IPS-NIHi11 (cell line): ENCODE results near the gene RPL22L1.
"Not testable (repeated sequence)": the region's sequence is repeated elsewhere in the genome, so short reads cannot be mapped to it uniquely, and the experiment has no call there.

Source experiments
- DNase-seq: peaks from one replicate; pipeline ENCODE4 v3.0.0; 2012; ENCODE audit warnings: mixed read lengths, low spot score

The RPL22L1 gene

GRCh38 chr3:170826047-170826446 is 43.9 kb downstream of the RPL22L1 start:
- DNase-seq: peak; percentile 20

- not testable (repeated sequence) for DNase-seq
Measured at GRCh38 chr3:170823562-170823961, 46.4 kb downstream of the RPL22L1 start.

DNA sequence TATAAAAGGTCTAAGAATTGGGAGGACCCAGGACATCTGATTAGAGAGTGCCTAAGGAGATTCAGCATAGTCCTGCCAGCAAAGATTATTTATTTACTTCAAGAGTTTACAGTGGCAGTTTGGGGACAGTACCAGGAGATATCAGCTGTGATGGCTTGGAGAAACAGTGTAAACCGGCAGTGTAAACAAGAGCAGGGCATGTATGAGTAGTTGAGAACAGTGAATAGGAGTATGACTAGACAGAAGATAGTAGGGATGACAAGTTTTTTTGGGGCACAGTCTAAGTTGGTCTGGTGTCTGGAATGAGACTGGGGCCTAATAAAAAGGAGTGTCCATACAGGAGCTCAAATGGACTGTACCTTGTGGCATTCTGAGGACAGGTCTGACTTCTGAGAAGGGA is 51.7 kb downstream of the RPL22L1 start:
- not testable (repeated sequence) for DNase-seq

DNA sequence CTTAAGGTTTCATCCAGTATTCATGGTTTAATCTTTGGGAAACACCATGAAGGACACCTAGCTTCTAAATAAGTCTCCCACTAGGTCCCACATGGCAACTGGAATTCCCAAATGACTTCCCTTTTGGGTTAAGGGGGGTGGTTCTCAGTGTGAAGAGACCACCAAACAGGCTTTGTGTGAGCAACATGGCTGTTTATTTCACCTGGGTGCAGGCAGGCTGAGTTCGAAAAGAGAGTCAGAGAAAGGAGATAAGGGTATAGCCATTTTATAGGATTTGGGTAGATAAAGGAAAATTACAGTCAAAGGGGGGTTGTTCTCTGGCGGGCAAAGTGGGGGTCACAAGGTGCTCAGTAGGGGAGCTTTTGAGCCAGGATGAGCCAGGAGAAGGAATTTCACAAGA is 52.5 kb downstream of the RPL22L1 start:
- DNase-seq: not testable (repeated sequence)

- DNase-seq: no peak
Measured at GRCh38 chr3:170816841-170817240, 53.2 kb downstream of the RPL22L1 start.

GRCh38 chr3:170816341-170816740 is 53.7 kb downstream of the RPL22L1 start:
- DNase-seq: no peak

DNA sequence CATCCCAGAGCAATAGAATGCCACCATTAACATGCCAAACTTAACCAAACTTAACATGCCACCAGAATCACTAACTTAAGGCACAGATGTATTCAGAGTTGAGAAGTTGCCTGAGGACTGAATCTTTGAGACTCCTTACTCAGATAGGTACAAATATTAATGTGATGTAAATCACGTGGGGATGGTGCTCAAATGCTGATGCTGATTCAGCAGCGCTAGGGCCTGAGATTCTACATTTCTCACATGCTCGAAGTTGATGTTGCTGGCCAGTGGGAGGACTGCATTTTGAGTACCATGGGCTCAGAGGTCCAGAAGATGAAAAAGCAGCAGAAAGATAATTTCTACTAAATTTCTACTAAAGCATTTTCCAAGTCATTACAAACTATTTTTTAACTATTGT is 54.1 kb downstream of the RPL22L1 start:
- DNase-seq: no peak

DNA sequence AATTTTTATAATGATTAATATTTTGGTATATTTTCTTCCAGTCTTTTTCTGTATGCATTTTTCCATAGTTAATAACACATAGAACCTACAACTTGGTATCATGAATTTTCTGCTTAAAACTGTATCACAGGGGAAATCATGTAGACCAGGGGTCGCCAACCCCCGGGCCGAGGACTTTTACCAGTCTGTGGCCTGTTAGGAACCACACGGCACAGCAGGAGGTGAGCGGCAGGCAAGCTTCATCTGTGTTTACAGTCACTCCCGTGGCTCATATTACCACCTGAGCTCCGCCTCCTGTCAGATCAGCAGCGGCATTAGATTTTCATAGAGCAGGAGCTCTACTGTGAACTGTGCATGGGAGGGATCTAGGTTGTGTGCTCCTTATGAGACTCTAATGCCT is 54.7 kb downstream of the RPL22L1 start:
- peak; percentile 42 for DNase-seq
